ENCODE measurements around the gene ZDHHC23.

The ZDHHC23 gene

DNA sequence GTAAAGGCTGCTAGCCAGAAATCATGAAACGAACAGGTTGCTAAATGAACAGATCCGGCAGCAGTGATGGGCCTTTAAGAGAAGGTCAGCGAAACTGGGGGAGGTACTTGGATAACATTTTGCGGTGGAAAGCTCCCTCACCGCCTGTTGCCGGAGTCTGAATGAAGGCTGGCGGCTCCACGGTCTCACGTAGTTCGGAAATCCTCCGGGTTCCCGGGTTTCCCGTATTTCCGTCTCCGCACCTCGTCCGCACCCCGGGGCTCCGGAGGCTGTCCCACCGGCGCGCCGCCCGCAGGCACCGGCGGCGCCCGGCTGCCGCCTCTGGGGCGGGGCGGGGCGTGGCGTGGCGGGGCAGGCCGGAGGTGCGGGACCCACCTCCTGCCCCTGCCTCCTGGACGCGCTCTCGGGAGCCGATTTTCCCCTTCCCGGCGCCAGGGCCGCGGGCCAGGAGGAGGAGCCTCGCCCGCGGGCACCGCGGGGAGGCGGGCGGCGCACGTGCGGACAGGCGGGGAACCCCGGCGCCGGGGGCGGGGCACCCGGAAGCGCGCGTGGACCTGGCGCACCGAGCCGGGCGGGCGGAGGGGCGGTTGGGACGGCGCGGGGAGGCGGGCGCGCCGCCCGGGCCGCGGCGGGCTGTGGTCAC lies at the start of gene ZDHHC23:
Gene ZDHHC23 (plus strand): TSS at position 642 of the 643 bp plus-strand sequence. CDS start 790 bp downstream, outside the sequence.
- DNase-seq = peak; percentile 64

- peak; percentile 66 for DNase-seq
Measured at GRCh38 chr3:113898892-113899291, 48.9 kb upstream of the ZDHHC23 start.

GRCh38 chr3:113906568-113907140 lies 41.2 kb upstream of the ZDHHC23 start:
- DNase-seq = no peak

DNA sequence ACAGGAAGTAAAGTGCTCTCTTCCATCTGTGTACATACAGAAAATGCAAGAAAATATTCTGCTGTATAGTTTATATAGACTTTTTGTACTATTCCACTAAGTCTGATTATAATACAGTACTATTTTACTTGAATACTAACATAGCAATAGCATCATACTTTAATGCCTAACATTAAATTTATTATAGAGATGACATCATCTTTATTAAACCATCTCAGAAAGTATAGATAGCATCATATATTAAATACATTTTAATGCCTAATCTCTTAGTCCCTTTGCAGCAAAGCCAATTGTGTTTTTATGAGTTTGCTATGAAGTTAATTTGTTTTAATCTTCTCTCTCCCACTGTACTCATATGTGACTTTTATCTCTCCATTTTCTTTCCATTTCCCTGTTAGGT lies 39.7 kb upstream of the ZDHHC23 start:
- DNase-seq = no peak

DNA sequence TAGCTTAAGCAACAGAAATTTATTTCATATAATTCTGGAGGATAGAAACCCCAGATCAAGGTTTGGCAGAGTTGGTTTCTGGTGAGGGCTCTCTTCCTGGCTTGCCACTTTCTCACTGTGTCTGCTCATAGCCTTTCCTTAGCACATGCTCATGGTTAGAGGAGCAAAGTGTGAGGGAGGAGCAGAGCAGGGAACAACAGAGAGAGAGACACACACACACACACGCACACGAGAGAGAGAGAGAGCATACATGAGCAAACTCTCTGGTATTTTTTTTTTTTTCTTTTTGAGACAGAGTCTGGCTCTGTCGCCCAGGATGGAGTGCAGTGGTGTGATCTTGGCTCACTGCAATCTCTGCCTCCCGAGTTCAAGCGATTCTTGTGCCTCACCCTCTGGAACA lies 36.8 kb upstream of the ZDHHC23 start:
- DNase-seq = no peak

DNA sequence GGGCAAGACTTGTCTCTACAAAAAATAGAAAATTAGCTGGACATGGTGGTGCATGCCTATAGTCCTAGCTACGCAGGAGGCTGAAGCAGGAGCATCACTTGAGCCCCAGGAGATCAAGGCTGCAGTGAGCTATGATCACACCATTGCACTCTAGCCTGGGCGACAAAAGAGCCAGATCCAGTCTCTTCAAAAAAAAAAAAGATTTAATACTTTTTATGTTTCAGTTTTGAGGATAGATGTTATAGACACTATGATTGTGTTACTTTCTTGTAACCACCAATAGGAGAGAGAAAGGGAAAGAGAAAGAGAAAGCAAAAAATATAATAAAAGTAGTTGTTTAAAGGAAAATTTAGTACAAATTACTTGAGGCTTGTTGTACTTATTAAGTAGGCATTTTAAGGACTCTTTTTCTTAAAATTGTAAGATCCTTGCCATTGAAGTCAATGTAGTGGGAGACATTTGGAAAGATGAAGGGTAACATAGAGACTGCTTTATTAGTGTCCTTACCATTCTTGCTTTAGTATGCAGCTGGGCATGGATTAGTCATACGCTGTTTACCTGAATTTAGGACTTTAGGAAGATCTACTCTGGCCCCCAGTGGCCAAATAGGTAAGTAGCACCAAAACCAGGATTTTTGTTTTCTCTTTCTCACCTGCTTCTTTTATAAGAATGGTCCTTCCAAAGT lies 35.1 kb upstream of the ZDHHC23 start:
- peak; percentile 85 for DNase-seq

GRCh38 chr3:113914646-113915045 lies 33.2 kb upstream of the ZDHHC23 start:
- DNase-seq = no peak

- no peak for DNase-seq
Measured at GRCh38 chr3:113927556-113927955, 20.3 kb upstream of the ZDHHC23 start.

DNA sequence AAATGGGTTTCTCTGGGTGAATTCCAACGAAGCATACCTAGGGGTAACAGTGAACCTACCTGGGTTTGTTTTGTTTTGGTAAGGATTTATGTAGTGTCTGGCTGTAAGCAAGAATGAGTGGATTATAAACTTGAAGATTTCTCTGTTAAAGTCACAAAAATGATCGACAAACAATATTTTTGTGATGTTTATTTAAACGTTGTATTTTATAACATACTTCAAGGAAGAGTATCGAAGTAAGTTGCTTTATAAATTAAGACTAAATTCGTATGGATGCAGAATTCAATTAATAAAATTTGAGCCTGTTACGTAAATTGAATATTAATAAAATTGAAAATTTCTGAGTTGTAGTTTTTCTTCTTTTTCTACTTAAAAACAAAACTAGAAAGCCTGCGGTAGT lies 982 bp upstream of the ZDHHC23 start:
- no peak for DNase-seq

DNA sequence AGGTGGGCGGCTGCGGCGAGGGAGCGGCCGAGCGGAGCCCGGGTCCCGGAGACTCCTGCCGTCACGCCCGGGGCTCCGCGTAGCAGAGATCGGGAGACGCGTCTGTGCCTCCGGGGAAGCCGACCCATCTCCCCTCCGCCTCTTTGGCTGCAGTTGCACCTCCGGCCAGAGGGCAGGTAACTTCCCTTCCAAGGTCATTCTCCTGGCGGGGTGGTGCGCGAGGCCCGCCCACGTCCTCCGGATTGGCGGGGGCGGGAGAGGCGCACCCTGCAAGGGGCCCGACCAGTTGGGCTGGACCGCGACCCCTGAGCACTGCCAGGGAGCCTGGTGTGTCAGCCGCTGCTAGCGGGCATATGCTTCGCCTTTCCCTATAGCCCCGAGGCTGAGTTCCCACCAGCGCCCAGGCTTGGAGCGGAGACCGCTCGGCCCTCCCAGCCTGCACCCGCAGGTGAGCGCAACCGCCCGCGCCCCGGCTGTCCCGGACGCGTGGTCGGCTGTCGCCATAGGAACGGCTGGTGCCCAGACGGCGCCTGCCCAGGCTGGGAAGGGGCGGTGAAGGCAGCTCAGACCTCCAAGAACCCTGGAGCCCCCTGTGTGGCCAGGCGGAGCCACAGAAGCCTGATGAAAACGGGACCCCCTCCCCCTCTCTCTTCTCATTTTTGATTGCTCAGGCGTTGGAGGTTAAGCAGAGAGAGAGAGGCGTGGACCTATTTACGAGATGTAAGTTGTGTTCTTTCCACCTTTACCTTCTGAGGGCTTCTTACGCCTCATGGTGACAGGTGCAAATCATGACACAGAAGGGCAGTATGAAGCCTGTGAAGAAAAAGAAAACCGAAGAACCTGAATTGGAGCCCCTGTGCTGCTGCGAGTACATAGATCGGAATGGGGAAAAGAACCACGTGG lies 453 bp downstream of the ZDHHC23 start:
- DNase-seq = peak; percentile 29

DNA sequence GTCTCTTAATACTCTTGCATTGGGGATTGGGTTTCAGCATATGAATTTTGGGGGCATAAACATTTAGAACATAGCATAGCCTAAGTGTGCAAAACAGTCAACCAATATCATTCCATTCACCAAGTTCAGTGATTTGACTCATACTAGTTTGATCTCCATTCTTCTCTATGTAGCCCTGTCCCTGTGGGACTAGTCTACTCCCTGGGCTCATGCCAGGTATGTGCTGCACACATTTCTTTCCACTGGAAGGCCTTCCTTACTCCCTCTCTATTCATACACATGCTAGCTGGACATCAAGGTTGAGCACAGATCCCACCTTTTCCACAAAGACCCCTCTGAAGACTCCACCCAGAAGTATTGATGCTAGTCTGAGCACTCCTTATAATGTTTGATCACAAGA lies 5.1 kb downstream of the ZDHHC23 start:
- DNase-seq = no peak

- DNase-seq = no peak
Measured at GRCh38 chr3:113953677-113954076, 5.9 kb downstream of the ZDHHC23 start.

GRCh38 chr3:113954091-113954685 lies 6.4 kb downstream of the ZDHHC23 start:
- DNase-seq = no peak

DNA sequence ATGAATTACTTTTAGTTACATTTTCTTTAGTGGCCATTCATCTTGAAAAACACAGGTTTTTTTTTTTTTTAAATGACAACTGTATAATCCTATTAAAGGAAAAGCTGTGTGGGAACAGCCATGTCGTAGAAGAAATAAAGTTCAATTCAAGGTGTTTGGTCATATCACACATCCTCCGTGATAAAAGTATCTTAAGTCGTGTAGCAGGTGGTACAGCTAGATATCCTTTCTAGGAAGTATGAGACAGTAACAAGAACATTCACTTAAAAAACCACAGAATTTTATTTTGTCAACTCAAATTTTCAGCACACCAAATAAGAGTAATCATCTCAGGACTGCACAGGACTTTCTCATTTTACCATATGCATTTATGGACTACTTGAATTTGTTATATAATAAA lies 16.1 kb downstream of the ZDHHC23 start:
- DNase-seq = peak; percentile 39

DNA sequence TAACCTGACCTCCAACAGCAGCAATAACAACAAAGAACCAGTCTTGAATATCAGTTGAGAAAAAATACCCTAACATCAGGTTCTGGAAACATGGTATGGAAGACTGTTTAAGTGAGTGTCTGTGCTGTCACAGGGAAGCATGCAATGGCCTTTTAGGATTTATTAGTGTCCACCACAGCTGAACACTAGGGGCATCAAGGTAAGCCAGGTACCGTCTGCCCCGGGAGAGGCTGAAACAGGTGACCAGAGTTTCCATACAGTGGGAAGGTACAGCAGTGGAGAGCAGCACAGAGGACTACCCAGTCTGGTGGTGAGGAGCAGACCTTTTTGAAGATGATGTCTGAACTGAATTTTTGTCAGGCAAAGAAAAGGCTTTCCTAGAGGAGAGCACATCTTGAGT lies 18.4 kb downstream of the ZDHHC23 start:
- DNase-seq = no peak

GRCh38 chr3:113968986-113969385 lies 21.2 kb downstream of the ZDHHC23 start:
- DNase-seq = no peak

- DNase-seq = no peak
Measured at GRCh38 chr3:113977822-113978221, 30.0 kb downstream of the ZDHHC23 start.

GRCh38 chr3:113979916-113980315 lies 32.1 kb downstream of the ZDHHC23 start:
- no peak for DNase-seq

DNA sequence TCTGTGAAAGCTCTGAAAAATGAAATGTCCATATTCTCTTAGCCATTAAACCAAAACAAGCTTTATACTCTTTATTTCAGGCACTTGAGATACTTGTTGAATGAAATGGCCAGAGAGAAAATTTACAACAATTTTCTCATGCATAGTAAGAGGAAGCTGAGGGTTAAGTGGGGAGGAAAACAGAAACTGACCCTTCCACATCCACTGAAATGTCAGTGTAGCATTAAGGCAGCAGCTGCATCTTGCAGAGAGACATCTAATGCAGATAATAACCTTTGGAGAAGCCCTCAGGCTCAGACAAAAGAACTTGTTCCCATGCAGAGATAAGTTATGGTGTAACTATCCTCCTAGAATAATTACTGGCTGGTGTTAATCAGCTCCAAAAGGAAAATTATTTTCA lies 34.0 kb downstream of the ZDHHC23 start:
- peak; percentile 22 for DNase-seq

DNA sequence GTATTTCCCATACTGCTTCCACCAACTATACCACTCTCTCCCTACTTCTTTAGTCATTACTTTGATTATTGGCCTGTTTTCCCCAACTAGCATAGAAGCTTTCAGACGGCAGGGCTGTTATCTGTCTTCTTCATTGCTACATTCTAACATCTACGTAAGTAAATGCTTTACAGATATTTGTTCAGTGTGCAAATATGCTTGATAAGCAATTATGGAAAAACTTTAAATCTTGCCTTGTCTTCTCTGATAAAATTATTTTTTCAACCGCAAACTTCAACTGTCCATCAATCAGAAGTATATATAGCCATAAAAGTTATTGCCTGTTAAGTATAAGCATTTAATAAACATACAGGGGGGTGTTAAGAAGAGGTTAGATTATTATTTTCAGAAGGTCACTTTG lies 35.7 kb downstream of the ZDHHC23 start:
- no peak for DNase-seq

DNA sequence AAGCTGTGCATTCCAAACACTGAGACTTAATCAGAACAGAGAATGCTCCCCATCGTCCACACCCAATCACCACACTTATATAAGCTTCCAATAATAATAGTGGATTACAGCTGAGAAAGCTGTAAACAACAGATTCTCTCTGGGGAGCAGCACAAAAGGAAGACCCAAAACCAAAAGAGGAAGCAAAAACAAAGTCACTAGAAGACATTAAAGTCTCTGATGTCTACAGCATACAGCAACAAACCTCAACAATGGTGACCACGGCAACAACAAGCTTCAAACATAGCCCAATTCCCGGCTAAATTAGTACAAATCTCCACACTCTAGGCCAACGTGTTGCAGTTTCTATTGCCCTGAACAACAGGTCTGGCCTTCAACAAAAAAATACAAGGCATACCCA lies 37.7 kb downstream of the ZDHHC23 start:
- peak; percentile 12 for DNase-seq

DNA sequence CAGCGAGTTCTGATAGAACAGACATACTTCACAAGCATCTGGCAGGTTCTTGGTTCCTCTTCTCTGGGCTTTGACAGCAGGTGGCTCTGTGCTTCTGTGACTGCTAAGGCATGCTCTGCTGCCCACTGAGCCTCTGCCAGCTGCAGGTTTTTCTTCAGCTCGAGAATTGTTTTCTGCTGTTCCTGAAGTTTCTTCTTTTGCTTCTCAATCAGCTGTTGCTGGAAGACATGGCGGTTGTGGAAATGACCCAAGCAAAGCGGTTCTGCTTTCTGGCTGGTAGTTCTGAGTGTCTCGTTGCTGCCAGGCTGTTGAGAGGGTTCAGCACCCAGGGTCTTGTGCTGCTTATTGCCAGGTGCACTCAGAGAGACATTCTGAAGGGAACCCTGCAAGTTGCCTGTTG lies 57.7 kb downstream of the ZDHHC23 start:
- no peak for DNase-seq

All from OCI-M1 (cell line).